HG03565 (cell line): Measurements from ENCODE around the gene PRDM12.
"Not testable (repeated sequence)": the region's sequence is repeated elsewhere in the genome, so short reads cannot be mapped to it uniquely, and the experiment has no call there.

Experiments
- ATAC-seq: cut with Tn5 transposase; IDR thresholded peaks from one replicate; pipeline ENCODE4 v1.9.1; 2021; ENCODE audit warnings: mild to moderate bottlenecking, moderate library complexity; ENCODE audit not compliant: unreplicated experiment

Gene PRDM12

DNA sequence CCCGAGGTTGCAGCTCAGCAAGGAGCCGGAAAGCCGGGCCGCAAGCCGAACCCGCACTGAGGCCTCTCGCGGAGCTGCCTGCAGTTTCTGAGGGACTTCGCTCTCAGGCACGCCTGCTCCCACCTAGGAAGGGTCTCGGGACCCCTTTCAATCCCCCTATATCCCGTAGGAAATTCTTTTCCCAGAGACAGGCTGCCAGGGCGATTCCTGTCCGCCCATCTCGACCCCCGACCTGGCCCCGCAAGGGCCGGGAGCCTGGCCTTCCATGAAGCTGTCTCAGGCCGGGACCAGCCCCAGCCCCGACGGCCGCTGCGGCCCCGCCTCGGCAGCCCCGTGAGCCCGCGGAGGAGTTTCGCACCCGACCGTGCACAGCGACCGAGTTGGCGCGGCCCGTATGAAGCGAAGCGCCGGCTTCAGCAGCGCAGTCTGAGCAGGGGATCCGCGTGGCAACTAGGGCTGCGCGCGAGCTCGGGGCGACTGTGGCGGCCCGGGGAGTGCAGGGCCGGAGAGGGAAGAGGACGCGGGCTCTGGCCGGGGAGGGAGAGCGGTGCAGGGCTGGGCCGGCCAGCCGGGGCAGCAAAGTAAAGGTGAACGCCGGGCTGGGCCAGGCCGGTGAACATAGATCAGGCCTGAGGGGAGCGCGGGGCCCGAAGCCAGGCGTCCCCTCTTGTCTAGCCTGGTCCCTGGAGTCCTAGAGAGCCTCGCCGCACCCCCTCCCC is 977 bp upstream of the PRDM12 start:
- ATAC-seq, result no peak

DNA sequence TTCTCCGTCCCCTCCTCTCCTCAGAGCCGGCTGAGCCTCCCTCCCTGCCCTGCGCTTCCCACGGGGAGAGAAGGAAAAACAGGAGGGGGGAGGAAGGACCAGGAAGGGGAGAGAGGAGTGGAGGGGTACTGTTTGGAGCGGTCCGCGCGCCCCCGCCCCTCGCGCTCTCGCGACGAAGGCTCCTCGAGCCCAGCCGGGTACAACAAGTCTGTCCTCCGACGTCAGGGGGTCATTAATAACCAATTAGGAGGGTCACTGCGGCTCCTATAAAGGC is 480 bp upstream of the PRDM12 start:
- ATAC-seq, result no peak

DNA sequence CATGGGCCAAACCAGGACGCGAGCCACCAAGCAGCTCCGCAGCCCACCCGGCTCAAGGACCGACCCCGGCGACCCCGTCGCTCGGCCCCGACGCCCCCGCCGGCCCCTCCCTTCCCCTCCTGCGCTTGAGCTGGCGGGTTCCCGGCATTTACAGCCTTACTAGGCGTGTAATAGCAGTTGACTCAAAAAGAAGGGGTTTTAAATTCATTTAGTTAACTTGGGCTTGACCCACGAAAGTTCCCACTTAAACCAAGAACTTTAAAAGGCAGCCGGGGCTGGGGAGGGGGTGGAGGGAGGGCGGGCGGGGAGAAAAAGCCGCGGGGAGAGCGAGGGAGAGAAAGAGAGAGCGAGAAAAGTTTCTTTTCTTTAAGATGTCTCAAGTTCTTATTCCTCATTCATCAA is 636 bp downstream of the PRDM12 start:
- no peak for ATAC-seq

DNA sequence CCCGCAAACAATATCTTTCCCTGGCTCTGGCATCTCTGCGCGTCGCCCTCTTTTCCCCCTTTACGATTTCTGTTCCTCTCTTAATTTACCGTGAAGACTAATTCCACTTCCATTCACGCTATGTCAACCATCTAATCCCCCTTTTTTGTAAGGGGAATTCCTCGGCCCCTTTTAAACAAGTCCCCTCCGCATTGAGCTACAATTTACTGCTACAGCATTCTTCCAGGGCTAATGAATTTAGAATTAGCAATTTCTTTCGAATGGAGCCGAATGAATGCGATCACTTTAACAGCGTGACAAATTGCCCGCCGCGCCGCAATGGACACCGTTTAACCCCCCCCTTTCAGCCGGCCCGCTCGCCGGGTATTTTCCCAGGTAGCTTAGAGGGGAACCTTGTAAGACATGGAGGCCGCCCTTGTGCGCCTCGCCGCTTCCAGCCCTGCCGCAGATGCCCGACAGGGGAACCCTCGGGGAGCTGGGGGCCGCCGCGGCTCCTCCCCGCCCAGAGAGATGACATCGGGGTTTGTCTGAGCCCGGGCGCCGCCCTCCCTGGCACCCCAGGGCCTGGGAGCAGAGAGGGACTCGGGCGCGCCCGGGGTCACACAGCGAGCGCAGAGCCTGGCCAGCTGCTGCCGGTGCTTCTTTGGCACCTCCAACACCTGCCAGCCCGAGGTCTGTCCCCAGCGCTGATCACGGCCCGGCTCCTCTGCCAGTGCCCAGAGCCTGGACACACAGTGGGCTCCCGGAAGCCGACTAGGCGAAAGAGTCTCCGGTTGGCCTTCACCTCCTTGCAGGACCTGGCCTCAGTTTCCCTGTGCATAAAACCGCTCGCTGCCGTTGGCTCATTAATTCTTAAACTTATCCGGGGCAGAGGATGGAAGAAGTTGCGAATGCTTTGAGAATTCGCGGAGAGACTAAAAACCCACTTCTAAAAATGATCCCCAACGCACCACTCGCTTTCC is 1.3 kb downstream of the PRDM12 start:
- no peak for ATAC-seq

DNA sequence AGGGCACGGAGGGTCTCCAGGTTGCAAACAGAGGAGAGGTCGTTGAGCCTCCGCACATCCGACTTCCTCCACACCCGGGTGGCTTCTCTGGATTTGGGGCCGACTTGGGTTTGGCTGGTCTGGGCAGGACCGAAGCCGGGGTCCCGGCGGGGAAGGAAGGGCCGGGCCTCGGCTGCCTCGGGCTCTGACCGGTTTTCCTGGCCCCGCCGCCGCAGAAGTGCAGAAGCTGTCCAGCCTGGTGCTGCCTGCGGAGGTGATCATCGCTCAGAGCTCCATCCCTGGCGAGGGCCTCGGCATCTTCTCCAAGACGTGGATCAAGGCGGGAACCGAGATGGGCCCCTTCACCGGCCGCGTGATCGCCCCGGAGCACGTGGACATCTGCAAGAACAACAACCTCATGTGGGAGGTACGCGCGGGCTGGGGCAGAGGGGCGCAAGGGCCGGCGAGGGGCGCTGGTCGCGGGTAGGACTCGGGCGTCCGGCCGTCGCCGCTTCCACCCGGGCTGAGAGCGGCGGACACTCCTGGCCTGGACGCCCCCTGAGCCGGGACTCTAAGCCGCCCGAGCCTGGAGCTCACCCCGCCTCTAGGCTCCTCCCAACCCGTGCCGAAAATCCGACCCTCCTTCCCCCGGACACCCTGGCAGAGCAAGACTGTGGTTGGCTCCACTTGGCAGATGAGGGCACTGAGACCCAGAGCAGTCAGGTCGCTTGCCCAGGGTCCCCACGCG is 2.2 kb downstream of the PRDM12 start:
- ATAC-seq, result no peak

DNA sequence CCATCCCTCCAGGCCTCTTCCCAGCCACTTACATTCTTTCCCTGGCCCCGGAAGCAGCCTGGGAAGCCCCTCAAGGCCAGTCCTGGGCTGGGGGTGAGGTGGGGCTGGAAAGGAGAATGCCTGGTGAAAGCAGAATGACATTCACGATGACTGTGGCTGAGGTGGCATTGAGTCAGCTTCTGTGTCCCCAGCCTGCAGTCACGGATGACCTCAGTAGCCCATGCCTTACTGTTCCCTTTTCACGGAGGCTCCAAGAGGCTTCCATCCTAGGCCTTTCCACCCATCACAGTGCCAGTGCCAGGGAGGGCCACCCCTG is 2.7 kb downstream of the PRDM12 start:
- no peak for ATAC-seq

DNA sequence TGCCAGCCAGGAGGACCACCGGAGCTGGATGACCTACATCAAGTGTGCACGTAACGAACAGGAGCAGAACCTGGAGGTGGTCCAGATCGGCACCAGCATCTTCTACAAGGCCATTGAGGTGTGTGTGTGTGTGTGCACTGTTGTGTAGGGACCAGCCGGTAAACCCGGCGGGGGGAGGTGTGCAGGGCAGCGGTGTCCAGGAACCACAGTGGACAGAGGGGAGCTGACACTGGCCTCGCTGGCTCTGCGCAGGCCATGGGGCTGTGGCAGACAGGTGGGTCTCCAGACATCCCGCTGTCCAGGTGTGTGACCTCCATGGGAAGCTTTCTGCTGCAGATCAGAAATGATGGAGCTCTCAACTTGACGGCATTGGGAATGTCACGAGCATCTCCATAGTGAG is 3.8 kb downstream of the PRDM12 start:
- no peak for ATAC-seq

DNA sequence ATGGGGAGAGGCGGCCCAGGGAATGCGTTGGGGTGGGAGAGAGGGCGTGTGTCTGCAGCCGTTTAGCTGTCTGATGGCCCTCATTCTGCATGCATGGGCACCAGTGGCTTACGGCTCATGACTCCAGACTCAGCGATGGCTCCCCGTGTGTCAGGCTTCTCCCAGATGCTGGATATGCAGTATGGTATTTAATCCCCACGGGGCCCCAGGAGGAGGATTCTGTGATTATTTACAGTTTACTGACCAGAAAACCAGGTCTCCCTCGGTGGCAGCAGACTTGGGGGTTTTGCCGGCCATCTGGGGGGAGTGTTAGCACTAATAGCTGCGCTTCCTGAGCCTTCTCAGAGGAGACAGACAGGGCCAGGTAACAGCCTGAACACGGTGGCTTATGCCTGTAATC is 4.3 kb downstream of the PRDM12 start:
- ATAC-seq, result no peak

DNA sequence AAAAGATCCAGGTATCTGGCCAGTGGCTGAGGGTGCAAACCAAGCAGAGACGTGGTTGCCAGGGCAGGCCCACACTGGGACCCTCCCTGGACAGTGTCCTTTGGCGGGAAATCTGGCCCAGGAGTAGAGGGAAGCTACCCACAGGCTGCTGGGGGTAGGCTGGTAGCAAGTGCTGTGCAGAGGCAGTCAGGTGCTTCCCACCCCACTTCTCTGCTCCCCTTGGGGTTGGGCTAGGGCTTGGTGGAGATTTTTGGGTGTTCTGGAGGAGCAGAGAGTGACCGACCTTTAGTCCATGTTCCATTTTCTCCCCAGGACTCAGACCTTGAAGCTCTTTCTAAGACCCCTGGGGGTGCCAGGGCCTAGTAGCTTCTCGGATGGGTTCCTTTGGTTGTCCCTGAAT is 5.6 kb downstream of the PRDM12 start:
- ATAC-seq, result no peak

DNA sequence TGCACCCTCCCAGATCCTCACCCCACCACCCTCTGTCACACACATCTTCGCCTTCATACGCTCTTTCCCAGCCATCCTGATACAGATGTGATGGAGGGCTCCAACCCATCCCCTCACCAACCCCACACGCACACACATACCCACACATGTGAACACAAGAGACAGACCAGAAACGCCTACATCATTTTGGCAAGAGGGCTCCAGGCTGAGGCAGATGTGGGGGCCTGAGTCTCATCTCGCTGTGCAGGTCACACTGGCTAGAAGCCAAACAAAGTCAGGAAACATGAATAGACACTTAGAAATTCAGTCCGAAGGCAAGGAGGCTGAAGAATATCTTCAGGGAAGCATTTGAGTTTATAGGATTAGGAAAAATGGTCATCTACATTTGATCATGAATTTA is 6.2 kb downstream of the PRDM12 start:
- ATAC-seq, result no peak

DNA sequence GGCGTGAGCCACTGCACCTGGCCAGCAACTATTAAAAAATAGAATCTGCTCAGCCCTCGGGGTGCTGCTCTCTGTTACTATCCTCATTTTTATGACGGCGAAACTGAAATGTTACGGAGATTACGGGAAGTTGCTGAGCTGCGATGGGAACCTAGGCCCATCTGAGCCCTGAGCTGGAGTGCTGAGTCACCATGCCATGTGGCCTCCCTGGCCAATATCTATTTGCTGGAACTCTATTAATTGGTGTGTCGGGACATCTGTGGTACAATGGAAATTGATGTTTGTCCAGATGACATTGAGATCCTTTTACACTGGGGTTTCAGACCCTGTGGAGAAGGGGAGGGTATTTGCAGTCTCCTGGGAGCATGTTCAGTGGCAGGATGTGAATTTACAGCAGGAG is 8.1 kb downstream of the PRDM12 start:
- no peak for ATAC-seq

DNA sequence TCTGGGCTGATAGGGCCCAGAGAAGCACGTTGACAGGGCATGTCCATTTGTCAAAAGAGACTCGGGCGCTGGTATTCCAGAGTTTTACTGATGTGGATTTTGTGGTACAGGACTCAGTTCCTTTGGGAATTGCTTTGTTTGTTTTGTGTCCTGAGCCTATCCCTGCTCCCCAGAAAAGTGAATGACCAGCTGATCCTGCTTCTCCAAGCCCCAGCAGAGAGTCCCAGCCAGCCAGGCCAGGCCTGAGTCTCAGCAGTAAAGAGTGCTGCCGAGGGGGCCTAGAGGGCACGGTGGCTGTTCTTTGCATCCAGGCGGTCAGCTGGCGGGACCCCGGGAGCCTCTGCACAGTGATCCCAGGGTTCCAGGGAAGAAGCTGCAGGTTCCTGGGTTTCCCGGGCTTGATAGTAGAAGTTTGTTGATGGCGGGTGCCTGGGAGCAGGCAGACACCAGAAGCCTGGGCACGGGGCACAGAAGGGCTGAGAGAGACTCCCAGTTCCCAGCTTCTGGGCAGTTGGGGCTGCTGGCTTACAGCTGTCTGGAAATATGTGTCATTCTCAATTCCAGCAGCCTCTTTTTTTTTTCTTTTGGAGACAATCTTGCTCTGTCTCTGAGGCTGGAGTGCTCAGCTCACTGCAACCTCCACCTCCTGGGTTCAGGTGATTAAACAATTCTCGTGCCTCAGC is 8.7 kb downstream of the PRDM12 start:
- no peak for ATAC-seq

DNA sequence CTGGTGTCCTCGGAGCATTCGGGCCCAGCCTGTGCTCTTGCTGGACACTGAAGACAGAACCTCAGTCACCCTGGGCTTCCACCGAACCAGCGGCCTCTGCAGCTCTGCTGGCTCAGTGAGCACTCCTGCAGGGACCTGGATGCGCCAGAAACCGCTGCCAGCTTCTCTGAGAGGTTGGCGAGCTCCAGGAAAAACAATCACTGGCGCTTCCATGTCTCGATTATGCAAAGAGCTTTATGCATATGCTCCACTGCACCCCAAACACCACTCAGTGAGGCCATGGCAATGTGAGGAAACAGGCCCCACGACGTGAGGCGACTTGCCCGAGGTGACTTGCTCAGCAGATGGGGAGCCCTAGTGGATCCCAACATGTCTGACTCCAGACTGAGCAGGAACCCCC is 11.0 kb downstream of the PRDM12 start:
- no peak for ATAC-seq

DNA sequence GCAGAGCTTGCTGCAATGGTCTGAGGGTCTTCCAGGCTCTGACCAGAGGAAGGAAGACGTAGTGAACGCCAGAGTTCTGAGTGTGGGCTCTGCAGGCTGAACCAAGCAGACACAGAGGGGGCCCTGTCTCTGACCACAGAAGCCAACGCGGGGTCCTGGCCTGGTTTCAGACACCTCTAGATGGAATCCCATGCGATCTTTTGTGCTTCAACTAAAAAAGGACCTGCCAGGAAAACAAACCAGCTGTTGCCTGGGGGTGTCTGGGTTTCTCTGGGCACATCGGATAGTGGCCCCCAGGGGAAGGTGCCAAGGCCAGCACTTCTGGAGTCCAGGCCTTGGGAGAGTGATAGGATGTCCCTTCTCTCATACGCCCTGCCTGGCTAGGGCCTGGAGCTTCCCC is 12.9 kb downstream of the PRDM12 start:
- no peak for ATAC-seq

DNA sequence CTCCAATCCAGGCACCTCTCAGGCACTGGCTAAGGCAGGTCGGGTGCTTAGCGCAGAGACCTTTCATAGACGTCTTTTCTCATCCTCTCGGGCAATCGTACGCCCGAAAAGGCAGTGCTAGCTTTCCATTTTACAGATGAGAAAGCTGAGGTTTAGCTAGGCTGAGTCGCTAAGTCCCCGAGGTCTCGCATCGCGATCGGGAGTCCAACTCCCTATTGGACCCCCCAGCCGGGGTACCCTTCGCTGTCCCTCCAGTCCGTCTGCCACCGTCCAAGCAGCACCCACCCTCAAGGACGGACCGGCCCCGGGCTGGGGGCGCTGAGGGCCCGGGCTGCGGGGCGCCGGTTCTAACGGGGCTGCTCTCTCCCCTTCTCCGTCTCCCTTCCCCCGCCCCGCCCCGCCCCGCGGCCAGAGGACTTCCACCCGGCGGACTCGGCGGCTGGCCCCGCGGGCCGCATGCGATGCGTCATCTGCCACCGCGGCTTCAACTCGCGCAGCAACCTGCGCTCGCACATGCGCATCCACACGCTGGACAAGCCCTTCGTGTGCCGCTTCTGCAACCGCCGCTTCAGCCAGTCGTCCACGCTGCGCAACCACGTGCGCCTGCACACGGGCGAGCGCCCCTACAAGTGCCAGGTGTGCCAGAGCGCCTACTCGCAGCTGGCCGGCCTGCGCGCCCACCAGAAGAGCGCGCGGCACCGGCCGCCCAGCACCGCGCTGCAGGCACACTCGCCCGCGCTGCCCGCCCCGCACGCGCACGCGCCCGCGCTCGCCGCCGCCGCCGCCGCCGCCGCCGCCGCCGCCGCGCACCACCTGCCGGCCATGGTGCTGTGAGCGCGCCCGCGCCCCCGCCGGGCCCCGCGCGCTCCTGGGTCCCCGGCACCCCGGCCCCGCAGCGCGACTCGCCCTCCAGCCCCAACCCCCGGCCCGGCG is 16.7 kb downstream of the PRDM12 start:
- no peak for ATAC-seq

DNA sequence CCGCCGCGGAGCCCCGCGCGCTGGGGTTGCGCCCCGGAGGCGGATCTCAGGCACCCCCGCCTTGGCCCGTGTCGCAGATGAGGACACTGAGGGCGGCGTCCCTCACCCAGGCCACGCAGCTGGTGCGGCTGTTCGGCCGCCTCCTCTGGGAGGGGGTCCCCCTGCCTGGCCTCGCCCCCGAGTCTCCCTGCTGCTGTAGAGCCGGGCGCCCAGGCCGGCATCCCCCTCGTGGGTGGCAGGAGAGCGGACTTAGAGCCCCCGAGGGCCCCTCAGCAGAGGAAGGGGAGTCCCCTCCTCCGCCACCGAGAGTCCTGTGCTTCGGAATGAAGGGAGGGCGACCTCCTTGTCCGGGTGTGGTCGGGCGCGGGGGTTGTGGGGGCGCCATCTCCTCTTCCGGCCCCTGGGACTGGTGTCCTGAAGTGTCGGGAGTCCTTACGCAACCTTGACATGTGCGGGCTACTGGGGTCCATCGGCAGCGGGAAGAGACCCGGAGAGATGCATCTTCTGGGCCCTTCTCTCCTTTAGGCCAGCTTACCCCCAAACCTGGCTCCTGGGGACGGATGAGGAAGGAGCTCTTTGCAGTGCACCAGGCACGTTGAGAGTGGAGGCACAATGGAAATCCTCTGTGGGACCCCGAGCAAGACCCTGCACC is 17.5 kb downstream of the PRDM12 start:
- no peak for ATAC-seq

DNA sequence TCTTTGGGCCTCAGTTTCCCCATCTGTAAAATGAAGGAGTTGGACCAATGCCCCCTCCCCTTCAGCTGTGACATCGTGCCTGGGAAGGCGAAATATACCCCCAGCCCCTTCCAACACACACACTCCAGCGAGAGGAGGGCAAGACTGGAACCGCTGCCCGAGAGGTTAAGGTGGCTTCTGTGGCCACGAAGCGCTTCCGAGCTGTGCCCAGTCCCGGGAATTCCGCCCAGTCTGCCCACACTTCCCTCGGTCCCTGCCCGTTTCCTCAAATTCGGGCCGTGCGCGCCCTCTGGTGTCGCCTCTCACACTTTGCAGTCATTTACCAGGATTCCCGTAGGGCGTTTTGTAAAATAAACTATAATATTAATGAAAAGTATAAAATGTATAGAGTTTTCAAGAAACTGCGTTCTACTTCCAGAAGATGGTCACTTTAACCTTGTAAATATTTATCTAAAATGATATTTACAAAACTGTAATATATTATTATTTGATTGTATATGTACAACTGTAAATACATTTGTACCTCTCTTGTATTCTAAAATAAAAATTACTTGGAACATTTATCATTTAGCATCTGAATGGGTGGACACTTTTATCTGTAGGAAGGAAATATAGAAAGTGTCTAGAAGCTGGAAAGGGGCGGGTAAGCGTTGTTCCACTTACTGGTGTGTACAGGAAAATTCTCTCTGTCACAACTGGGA is 18.2 kb downstream of the PRDM12 start:
- no peak for ATAC-seq

DNA sequence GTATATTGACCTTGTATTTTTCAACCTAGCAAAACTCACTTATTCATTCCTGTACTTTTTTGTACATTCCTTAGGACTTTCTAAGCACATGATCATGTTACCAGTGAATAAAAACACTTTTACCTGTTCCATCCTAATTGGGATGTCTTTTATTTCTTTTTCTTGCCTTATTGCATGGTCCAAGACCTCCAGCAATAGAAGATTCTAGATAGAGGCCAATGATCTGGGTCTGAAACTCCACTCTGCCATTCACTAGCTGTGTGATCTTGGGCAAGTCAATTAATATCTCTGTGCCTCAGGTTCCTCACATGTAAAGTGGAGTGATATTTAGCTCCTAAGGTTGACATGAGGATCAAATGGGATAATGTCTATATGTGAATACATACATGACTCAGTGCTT is 20.7 kb downstream of the PRDM12 start:
- no peak for ATAC-seq

DNA sequence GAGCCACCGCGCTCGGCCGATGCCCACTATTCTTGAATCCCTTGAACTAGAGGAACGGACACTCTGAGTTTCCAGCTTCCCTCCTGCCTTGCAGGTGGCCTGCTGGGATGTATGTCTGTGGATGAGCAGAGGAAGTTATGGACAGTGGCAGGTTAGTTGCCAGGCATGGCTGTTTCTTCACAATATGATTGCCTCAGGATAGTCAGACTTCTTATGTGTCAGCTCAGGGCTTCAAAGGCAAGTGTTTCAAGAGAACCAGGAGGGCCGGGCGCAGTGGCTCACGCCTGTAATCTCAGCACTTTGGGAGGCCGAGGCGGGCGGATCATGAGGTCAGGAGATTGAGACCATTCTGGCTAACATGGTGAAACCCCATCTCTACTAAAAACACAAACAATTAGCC is 21.6 kb downstream of the PRDM12 start:
- not testable (repeated sequence) for ATAC-seq
